Esophagus squamous epithelium (tissue), 4 donors: ENCODE results near the gene WDR37.

Experiments
- CTCF ChIP-seq, 6 experiments: fragments of 450-650 bp in 4 of 6; fragments of 200-600 bp in 2 of 6; sonication (generic) in 2 of 6; IDR thresholded peaks; one replicate each; pipeline ENCODE4 v1.5.1; 2016 to 2019; ENCODE audit warnings: antibody characterized with exemption in 6 of 6, mild to moderate bottlenecking in 4 of 6, moderate library complexity in 4 of 6
- POLR2A ChIP-seq, 4 donors: fragments of 450-650 bp; IDR thresholded peaks; one replicate each; pipeline ENCODE4 v1.6.1; 2017; ENCODE audit warnings: antibody characterized with exemption in 4 of 4, mild to moderate bottlenecking in 4 of 4, moderate library complexity in 3 of 4

GRCh38 chr10:1166101-1166827 is 110.1 kb downstream of the WDR37 start:
- TF ChIP-seq CTCF (IDR thresholded peaks at IDR 0.05): no peak
- no peak for TF ChIP-seq POLR2A (IDR thresholded peaks at IDR 0.05)
